ENCODE measurements around the gene MRPS27. TPM values are rescaled to one million over a fixed set of nuclear protein-coding genes. Genes with fewer than 3 reads are reported as not detected.
"Not testable (repeated sequence)": the region's sequence is repeated elsewhere in the genome, so short reads cannot be mapped to it uniquely, and the experiment has no call there.

The MRPS27 gene
- polyA plus RNA-seq, 1 donor: 52.7 TPM

GRCh38 chr5:72307573-72307967, 12.5 kb downstream of the MRPS27 start:
- Histone ChIP-seq H3K36me3 (ENCODE audit: control insufficient read depth, insufficient read depth, low read length) (peaks cover 19% of the 10 kb centered on the region), H3K4me1 (ENCODE audit: control insufficient read depth, insufficient read depth, low read length) (peaks cover 4% of the 10 kb centered on the region), H3K9me3 (ENCODE audit: control insufficient read depth, low read depth, low read length) (no peaks in the 10 kb centered on the region), H3K27me3 (ENCODE audit: control insufficient read depth, insufficient read depth, low read length) (no peaks in the 10 kb centered on the region), H3K27ac (ENCODE audit: low read length) (peak overlapping the region; percentile 96), H3K4me3 (ENCODE audit: low read length) (peak overlapping the region; percentile 80)
- DNase-seq: no peak
- no CpG with 5 or more reads among the region's 8 CpGs for WGBS (ENCODE audit: insufficient coverage, low lambda C conversion rate)

GRCh38 chr5:72305194-72306142, 14.6 kb downstream of the MRPS27 start:
- Histone ChIP-seq H3K4me3 (ENCODE audit: low read length) (no peak overlapping the region), H3K9me3 (ENCODE audit: control insufficient read depth, low read depth, low read length) (no peaks in the 10 kb centered on the region), H3K4me1 (ENCODE audit: control insufficient read depth, insufficient read depth, low read length) (peaks cover 4% of the 10 kb centered on the region), H3K27me3 (ENCODE audit: control insufficient read depth, insufficient read depth, low read length) (no peaks in the 10 kb centered on the region), H3K27ac (ENCODE audit: low read length) (no peak overlapping the region), H3K36me3 (ENCODE audit: control insufficient read depth, insufficient read depth, low read length) (peaks cover 14% of the 10 kb centered on the region)
- WGBS (ENCODE audit: insufficient coverage, low lambda C conversion rate): no CpG with 5 or more reads among the region's 2 CpGs
- no peak for DNase-seq

GRCh38 chr5:72302171-72302570, 17.9 kb downstream of the MRPS27 start:
- no peak for DNase-seq
- peaks cover 4% of the 10 kb centered on the region for H3K36me3 ChIP-seq (ENCODE audit: control insufficient read depth, insufficient read depth, low read length)
- H3K27me3 ChIP-seq (ENCODE audit: control insufficient read depth, insufficient read depth, low read length): no peaks in the 10 kb centered on the region
- H3K4me1 ChIP-seq (ENCODE audit: control insufficient read depth, insufficient read depth, low read length): peaks cover 4% of the 10 kb centered on the region
- no peak overlapping the region for H3K4me3 ChIP-seq (ENCODE audit: low read length)
- WGBS (ENCODE audit: insufficient coverage, low lambda C conversion rate): 100% methylated on average over 1 of the region's 3 CpGs
- H3K9me3 ChIP-seq (ENCODE audit: control insufficient read depth, low read depth, low read length): no peaks in the 10 kb centered on the region
- no peak overlapping the region for H3K27ac ChIP-seq (ENCODE audit: low read length)

GRCh38 chr5:72301557-72301956, 18.5 kb downstream of the MRPS27 start:
- no CpG with 5 or more reads among the region's 6 CpGs for WGBS (ENCODE audit: insufficient coverage, low lambda C conversion rate)
- no peak overlapping the region for H3K27ac ChIP-seq (ENCODE audit: low read length)
- no peaks in the 10 kb centered on the region for H3K4me1 ChIP-seq (ENCODE audit: control insufficient read depth, insufficient read depth, low read length)

GRCh38 chr5:72300590-72301339, 19.3 kb downstream of the MRPS27 start:
- Histone ChIP-seq H3K9me3 (ENCODE audit: control insufficient read depth, low read depth, low read length) (no peaks in the 10 kb centered on the region), H3K36me3 (ENCODE audit: control insufficient read depth, insufficient read depth, low read length) (peaks cover 4% of the 10 kb centered on the region), H3K27me3 (ENCODE audit: control insufficient read depth, insufficient read depth, low read length) (no peaks in the 10 kb centered on the region), H3K27ac (ENCODE audit: low read length) (no peak overlapping the region), H3K4me3 (ENCODE audit: low read length) (no peak overlapping the region), H3K4me1 (ENCODE audit: control insufficient read depth, insufficient read depth, low read length) (no peaks in the 10 kb centered on the region)
- 25% methylated on average over 1 of the region's 1 CpG for WGBS (ENCODE audit: insufficient coverage, low lambda C conversion rate)
- no peak for DNase-seq

More at GRCh38 chr5:72301557-72301956, 18.5 kb downstream of the MRPS27 start:
- no peaks in the 10 kb centered on the region for H3K27me3 ChIP-seq (ENCODE audit: control insufficient read depth, insufficient read depth, low read length)
- peaks cover 4% of the 10 kb centered on the region for H3K36me3 ChIP-seq (ENCODE audit: control insufficient read depth, insufficient read depth, low read length)
- DNase-seq: no peak
- H3K9me3 ChIP-seq (ENCODE audit: control insufficient read depth, low read depth, low read length): no peaks in the 10 kb centered on the region
- H3K4me3 ChIP-seq (ENCODE audit: low read length): no peak overlapping the region

GRCh38 chr5:72298711-72299110, 21.3 kb downstream of the MRPS27 start:
- H3K27me3 ChIP-seq (ENCODE audit: control insufficient read depth, insufficient read depth, low read length): no peaks in the 10 kb centered on the region

GRCh38 chr5:72298136-72298535, 21.9 kb downstream of the MRPS27 start:
- not testable (repeated sequence) for H3K9me3 ChIP-seq (ENCODE audit: control insufficient read depth, low read depth, low read length); H3K4me3 ChIP-seq (ENCODE audit: low read length); H3K27ac ChIP-seq (ENCODE audit: low read length); DNase-seq; H3K36me3 ChIP-seq (ENCODE audit: control insufficient read depth, insufficient read depth, low read length); H3K27me3 ChIP-seq (ENCODE audit: control insufficient read depth, insufficient read depth, low read length); H3K4me1 ChIP-seq (ENCODE audit: control insufficient read depth, insufficient read depth, low read length)
- no CpG with 5 or more reads among the region's 3 CpGs for WGBS (ENCODE audit: insufficient coverage, low lambda C conversion rate)

More at GRCh38 chr5:72298711-72299110, 21.3 kb downstream of the MRPS27 start:
- WGBS (ENCODE audit: insufficient coverage, low lambda C conversion rate): 100% methylated on average over 1 of the region's 5 CpGs
- Histone ChIP-seq H3K4me1 (ENCODE audit: control insufficient read depth, insufficient read depth, low read length) (no peaks in the 10 kb centered on the region), H3K9me3 (ENCODE audit: control insufficient read depth, low read depth, low read length) (no peaks in the 10 kb centered on the region), H3K4me3 (ENCODE audit: low read length) (no peak overlapping the region), H3K27ac (ENCODE audit: low read length) (no peak overlapping the region), H3K36me3 (ENCODE audit: control insufficient read depth, insufficient read depth, low read length) (peaks cover 7% of the 10 kb centered on the region)
- DNase-seq: no peak

GRCh38 chr5:72296256-72296655, 23.8 kb downstream of the MRPS27 start:
- no peaks in the 10 kb centered on the region for H3K9me3 ChIP-seq (ENCODE audit: control insufficient read depth, low read depth, low read length)
- H3K27me3 ChIP-seq (ENCODE audit: control insufficient read depth, insufficient read depth, low read length): no peaks in the 10 kb centered on the region
- no peak for DNase-seq
- no peaks in the 10 kb centered on the region for H3K4me1 ChIP-seq (ENCODE audit: control insufficient read depth, insufficient read depth, low read length)
- H3K36me3 ChIP-seq (ENCODE audit: control insufficient read depth, insufficient read depth, low read length): peaks cover 11% of the 10 kb centered on the region
- no peak overlapping the region for H3K27ac ChIP-seq (ENCODE audit: low read length)
- no peak overlapping the region for H3K4me3 ChIP-seq (ENCODE audit: low read length)
- 80% methylated on average over 1 of the region's 2 CpGs for WGBS (ENCODE audit: insufficient coverage, low lambda C conversion rate)

- no peak overlapping the region for H3K4me3 ChIP-seq (ENCODE audit: low read length)
- WGBS (ENCODE audit: insufficient coverage, low lambda C conversion rate): 57% methylated on average over 1 of the region's 4 CpGs
- DNase-seq: peak in 1 of 2 donors; percentile 11
- no peaks in the 10 kb centered on the region for H3K27me3 ChIP-seq (ENCODE audit: control insufficient read depth, insufficient read depth, low read length)
- H3K4me1 ChIP-seq (ENCODE audit: control insufficient read depth, insufficient read depth, low read length): no peaks in the 10 kb centered on the region
- no peaks in the 10 kb centered on the region for H3K9me3 ChIP-seq (ENCODE audit: control insufficient read depth, low read depth, low read length)
- no peak overlapping the region for H3K27ac ChIP-seq (ENCODE audit: low read length)
- H3K36me3 ChIP-seq (ENCODE audit: control insufficient read depth, insufficient read depth, low read length): peaks cover 11% of the 10 kb centered on the region
Observed at GRCh38 chr5:72295539-72295938, 24.5 kb downstream of the MRPS27 start.

- H3K27me3 ChIP-seq (ENCODE audit: control insufficient read depth, insufficient read depth, low read length): no peaks in the 10 kb centered on the region
- H3K27ac ChIP-seq (ENCODE audit: low read length): no peak overlapping the region
- no peaks in the 10 kb centered on the region for H3K9me3 ChIP-seq (ENCODE audit: control insufficient read depth, low read depth, low read length)
- peaks cover 16% of the 10 kb centered on the region for H3K36me3 ChIP-seq (ENCODE audit: control insufficient read depth, insufficient read depth, low read length)
- 80% methylated on average over 2 of the region's 2 CpGs for WGBS (ENCODE audit: insufficient coverage, low lambda C conversion rate)
- no peak for DNase-seq
- no peaks in the 10 kb centered on the region for H3K4me1 ChIP-seq (ENCODE audit: control insufficient read depth, insufficient read depth, low read length)
- no peak overlapping the region for H3K4me3 ChIP-seq (ENCODE audit: low read length)
Observed at GRCh38 chr5:72294473-72294872, 25.6 kb downstream of the MRPS27 start.
